ENCODE results near the gene GALNT6. TPM values are rescaled to one million over a fixed set of nuclear protein-coding genes. Genes with fewer than 3 reads are reported as not detected.

Gene GALNT6
- total and polyA plus RNA-seq, 2 experiments from 2014 or later = 28.4 to 30.7 TPM

- no peaks in the 10 kb centered on the region for H3K79me2 ChIP-seq
- no peak overlapping the region for H2AFZ ChIP-seq
- no peaks in the 10 kb centered on the region for H3K27me3 ChIP-seq
- peak overlapping the region; percentile 81 for H3K4me2 ChIP-seq
- H3K4me1 ChIP-seq (ENCODE audit: insufficient read depth) = no peaks in the 10 kb centered on the region
- H3K4me3 ChIP-seq = no peak overlapping the region
- 42% methylated on average over 10 of the region's 10 CpGs for WGBS (ENCODE audit: low lambda C conversion rate, missing lambda C conversion rate)
- H3K36me3 ChIP-seq (replicated peaks; ENCODE audit: insufficient read depth, low read depth) = no peaks in the 10 kb centered on the region
- no peaks in the 10 kb centered on the region for H4K20me1 ChIP-seq (ENCODE audit: insufficient read depth, poor library complexity, severe bottlenecking)
- TF ChIP-seq EZH2phosphoT487 (IDR thresholded peaks at IDR 0.05; ENCODE audit: low read depth, severe bottlenecking, unreplicated experiment) = no peak
- H3K9me2 ChIP-seq (replicated peaks; ENCODE audit: insufficient read depth) = no peaks in the 10 kb centered on the region
- no peaks in the 10 kb centered on the region for H3K9me3 ChIP-seq (ENCODE audit: low read depth)
- no peak overlapping the region for H3K27ac ChIP-seq
- no peak for DNase-seq (ENCODE audit: low spot score)
Measured at GRCh38 chr12:51424094-51424661, 33.0 kb upstream of the GALNT6 start.

GRCh38 chr12:51421266-51421884 is 30.2 kb upstream of the GALNT6 start:
- H3K4me2 ChIP-seq = no peak overlapping the region
- no peaks in the 10 kb centered on the region for H3K4me1 ChIP-seq (ENCODE audit: insufficient read depth)
- no peaks in the 10 kb centered on the region for H3K36me3 ChIP-seq (replicated peaks; ENCODE audit: insufficient read depth, low read depth)
- H3K9me3 ChIP-seq (ENCODE audit: low read depth) = no peaks in the 10 kb centered on the region
- no peaks in the 10 kb centered on the region for H3K9me2 ChIP-seq (replicated peaks; ENCODE audit: insufficient read depth)
- H2AFZ ChIP-seq = no peak overlapping the region
- TF ChIP-seq, protein P1, sequence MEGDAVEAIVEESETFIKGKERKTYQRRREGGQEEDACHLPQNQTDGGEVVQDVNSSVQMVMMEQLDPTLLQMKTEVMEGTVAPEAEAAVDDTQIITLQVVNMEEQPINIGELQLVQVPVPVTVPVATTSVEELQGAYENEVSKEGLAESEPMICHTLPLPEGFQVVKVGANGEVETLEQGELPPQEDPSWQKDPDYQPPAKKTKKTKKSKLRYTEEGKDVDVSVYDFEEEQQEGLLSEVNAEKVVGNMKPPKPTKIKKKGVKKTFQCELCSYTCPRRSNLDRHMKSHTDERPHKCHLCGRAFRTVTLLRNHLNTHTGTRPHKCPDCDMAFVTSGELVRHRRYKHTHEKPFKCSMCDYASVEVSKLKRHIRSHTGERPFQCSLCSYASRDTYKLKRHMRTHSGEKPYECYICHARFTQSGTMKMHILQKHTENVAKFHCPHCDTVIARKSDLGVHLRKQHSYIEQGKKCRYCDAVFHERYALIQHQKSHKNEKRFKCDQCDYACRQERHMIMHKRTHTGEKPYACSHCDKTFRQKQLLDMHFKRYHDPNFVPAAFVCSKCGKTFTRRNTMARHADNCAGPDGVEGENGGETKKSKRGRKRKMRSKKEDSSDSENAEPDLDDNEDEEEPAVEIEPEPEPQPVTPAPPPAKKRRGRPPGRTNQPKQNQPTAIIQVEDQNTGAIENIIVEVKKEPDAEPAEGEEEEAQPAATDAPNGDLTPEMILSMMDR (IDR thresholded peaks at IDR 0.05; ENCODE audit: poor library complexity) = peak; percentile 70
- TF ChIP-seq EZH2 (IDR thresholded peaks at IDR 0.05; ENCODE audit: borderline replicate concordance) = no peak
- no peaks in the 10 kb centered on the region for H4K20me1 ChIP-seq (ENCODE audit: insufficient read depth, poor library complexity, severe bottlenecking)
- H3K27me3 ChIP-seq = no peaks in the 10 kb centered on the region
- no peak overlapping the region for H3K27ac ChIP-seq
- H3K4me3 ChIP-seq = no peak overlapping the region
- peak; percentile 82 for DNase-seq (ENCODE audit: low spot score)
- H3K79me2 ChIP-seq = no peaks in the 10 kb centered on the region
- 60% methylated on average over 5 of the region's 5 CpGs for WGBS (ENCODE audit: low lambda C conversion rate, missing lambda C conversion rate)

DNA sequence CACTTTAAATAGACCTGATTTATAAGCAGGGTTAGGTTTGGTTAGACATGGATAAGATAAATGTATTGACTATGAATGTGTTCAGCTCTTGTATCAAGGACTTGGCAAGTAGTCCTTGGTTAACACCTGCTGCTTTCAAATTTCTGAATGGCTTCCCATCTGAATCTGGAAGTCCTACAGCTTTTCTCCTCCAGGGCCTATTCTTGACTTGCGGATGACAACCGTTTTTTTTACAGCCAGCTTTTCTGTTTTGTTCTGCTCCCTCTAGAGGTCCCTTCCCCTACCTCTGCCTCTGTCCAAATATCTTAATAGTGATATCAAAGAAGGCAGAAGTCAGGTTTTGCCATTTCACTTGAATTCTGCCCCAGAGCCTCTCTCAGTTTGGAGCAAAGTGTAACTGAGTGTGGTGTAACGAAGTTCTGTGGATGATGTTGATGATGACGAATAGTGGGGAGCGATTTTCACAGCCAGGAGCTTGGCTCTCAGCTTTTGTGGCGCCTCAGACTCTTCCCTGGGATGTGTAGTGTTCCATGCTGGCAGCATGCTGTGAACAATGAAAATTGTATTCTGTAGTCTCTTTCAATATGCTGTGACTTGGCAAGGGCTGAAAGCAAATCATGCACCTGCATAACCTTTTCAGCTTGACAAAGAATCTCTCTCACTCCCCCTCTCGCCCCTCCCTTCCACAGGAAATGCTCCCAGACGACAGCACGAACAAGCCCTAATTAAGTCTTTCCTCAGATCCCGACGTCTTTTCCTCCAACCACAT is 28.4 kb upstream of the GALNT6 start:
- H3K4me1 ChIP-seq (ENCODE audit: insufficient read depth) = no peaks in the 10 kb centered on the region
- H3K27ac ChIP-seq = no peak overlapping the region
- H3K4me2 ChIP-seq = peak overlapping the region; percentile 27
- no peaks in the 10 kb centered on the region for H3K9me2 ChIP-seq (replicated peaks; ENCODE audit: insufficient read depth)
- no peaks in the 10 kb centered on the region for H3K27me3 ChIP-seq
- no peaks in the 10 kb centered on the region for H3K9me3 ChIP-seq (ENCODE audit: low read depth)
- no peak for DNase-seq (ENCODE audit: low spot score)
- 50% methylated on average over 11 of the region's 11 CpGs for WGBS (ENCODE audit: low lambda C conversion rate, missing lambda C conversion rate)
- no peaks in the 10 kb centered on the region for H4K20me1 ChIP-seq (ENCODE audit: insufficient read depth, poor library complexity, severe bottlenecking)
- peaks cover 6% of the 10 kb centered on the region for H3K79me2 ChIP-seq
- no peak overlapping the region for H2AFZ ChIP-seq
- no peaks in the 10 kb centered on the region for H3K36me3 ChIP-seq (replicated peaks; ENCODE audit: insufficient read depth, low read depth)
- TF ChIP-seq EZH2 (IDR thresholded peaks at IDR 0.05; ENCODE audit: borderline replicate concordance) = no peak
- no peak for TF ChIP-seq EZH2phosphoT487 (IDR thresholded peaks at IDR 0.05; ENCODE audit: low read depth, severe bottlenecking, unreplicated experiment)
- TF ChIP-seq, protein P1 (IDR thresholded peaks at IDR 0.05; ENCODE audit: poor library complexity) = no peak
- no peak overlapping the region for H3K4me3 ChIP-seq

GRCh38 chr12:51417826-51418225 is 26.6 kb upstream of the GALNT6 start:
- Histone ChIP-seq H3K27ac (no peak overlapping the region), H3K4me2 (no peak overlapping the region), H3K4me3 (no peak overlapping the region), H3K27me3 (no peaks in the 10 kb centered on the region), H3K4me1 (ENCODE audit: insufficient read depth) (no peaks in the 10 kb centered on the region), H3K9me2 (replicated peaks; ENCODE audit: insufficient read depth) (no peaks in the 10 kb centered on the region), H4K20me1 (ENCODE audit: insufficient read depth, poor library complexity, severe bottlenecking) (no peaks in the 10 kb centered on the region), H3K36me3 (replicated peaks; ENCODE audit: insufficient read depth, low read depth) (no peaks in the 10 kb centered on the region), H3K9me3 (ENCODE audit: low read depth) (no peaks in the 10 kb centered on the region), H2AFZ (no peak overlapping the region), H3K79me2 (peaks cover 6% of the 10 kb centered on the region)
- DNase-seq (ENCODE audit: low spot score) = no peak
- TF ChIP-seq EZH2 (IDR thresholded peaks at IDR 0.05; ENCODE audit: borderline replicate concordance) (no peak), EZH2phosphoT487 (IDR thresholded peaks at IDR 0.05; ENCODE audit: low read depth, severe bottlenecking, unreplicated experiment) (no peak)
- TF ChIP-seq, protein P1 (IDR thresholded peaks at IDR 0.05; ENCODE audit: poor library complexity) = no peak
- whole genome bisulfite sequencing (ENCODE audit: low lambda C conversion rate, missing lambda C conversion rate) = 41% methylated on average over 4 of the region's 4 CpGs

All from hepatocyte (in vitro differentiated cells).